GM19043 (cell line): ENCODE data around the gene CCNA1.

ENCODE experiments used
- ATAC-seq: cut with Tn5 transposase; IDR thresholded peaks from one replicate; pipeline ENCODE4 v1.9.1; 2021; ENCODE audit warnings: low read depth; ENCODE audit not compliant: unreplicated experiment

CCNA1 gene

GRCh38 chr13:36432106-36432544 is at the start of gene CCNA1:
Gene CCNA1, plus strand, starts transcription at chr13:36432495. Its CDS starts 562 bp downstream, at chr13:36433057.
- ATAC-seq, result no peak

GRCh38 chr13:36385489-36385888 is 46.8 kb upstream of the CCNA1 start:
- no peak for ATAC-seq

- no peak for ATAC-seq
These were observed 37.0 kb upstream of the CCNA1 start for GRCh38 chr13:36395280-36395679.

GRCh38 chr13:36405151-36405550 is 27.1 kb upstream of the CCNA1 start:
- ATAC-seq, result no peak

- ATAC-seq, result no peak
These were observed 19.6 kb upstream of the CCNA1 start for GRCh38 chr13:36412736-36413135.

- no peak for ATAC-seq
These were observed 19.1 kb upstream of the CCNA1 start for GRCh38 chr13:36413161-36413560.

- no peak for ATAC-seq
These were observed 17.8 kb upstream of the CCNA1 start for GRCh38 chr13:36414461-36414860.

- ATAC-seq, result no peak
These were observed 15.0 kb upstream of the CCNA1 start for GRCh38 chr13:36417331-36417730.

- peak; percentile 94 for ATAC-seq
These were observed 14.1 kb upstream of the CCNA1 start for GRCh38 chr13:36418022-36418805.

- ATAC-seq, result peak; percentile 48
These were observed 11.8 kb upstream of the CCNA1 start for GRCh38 chr13:36420437-36420891.

GRCh38 chr13:36421447-36421846 is 10.8 kb upstream of the CCNA1 start:
- no peak for ATAC-seq

GRCh38 chr13:36428086-36428485 is 4.2 kb upstream of the CCNA1 start:
- ATAC-seq, result no peak

GRCh38 chr13:36430247-36431203 is 1.8 kb upstream of the CCNA1 start:
- no peak for ATAC-seq

- no peak for ATAC-seq
These were observed 840 bp upstream of the CCNA1 start for GRCh38 chr13:36431204-36432105.

- ATAC-seq, result no peak
These were observed 4.5 kb downstream of the CCNA1 start for GRCh38 chr13:36436811-36437210.

- no peak for ATAC-seq
These were observed 6.5 kb downstream of the CCNA1 start for GRCh38 chr13:36438594-36439483.

- no peak for ATAC-seq
These were observed 13.0 kb downstream of the CCNA1 start for GRCh38 chr13:36445278-36445677.

- ATAC-seq, result no peak
These were observed 13.6 kb downstream of the CCNA1 start for GRCh38 chr13:36445891-36446351.

GRCh38 chr13:36447501-36447900 is 15.2 kb downstream of the CCNA1 start:
- ATAC-seq, result no peak
